Fibroblast of skin of left quadriceps (primary cell): Measurements from ENCODE around the gene HOXA10.

Source experiments
- DNase-seq, 2 experiments: peaks; one replicate each; pipeline ENCODE4 v3.0.0-alpha.2; 2013; ENCODE audit warnings: low read depth in 2 of 2

The HOXA10 gene

GRCh38 chr7:27130540-27131389, 43.4 kb downstream of the HOXA10 start, which contains the start of gene HOXA4:
TSS of gene HOXA4 (minus strand) at chr7:27130757. CDS start at chr7:27130733, 24 bp downstream.
- peak; percentile 69 to 71 for DNase-seq

GRCh38 chr7:27129729-27130539, 44.2 kb downstream of the HOXA10 start:
- DNase-seq = no peak

GRCh38 chr7:27128776-27129728, 45.1 kb downstream of the HOXA10 start:
- DNase-seq = no peak

- no peak for DNase-seq
These were observed 46.1 kb downstream of the HOXA10 start for GRCh38 chr7:27128034-27128433.

GRCh38 chr7:27126596-27127327, 47.4 kb downstream of the HOXA10 start:
- no peak for DNase-seq

- no peak for DNase-seq
These were observed 48.1 kb downstream of the HOXA10 start for GRCh38 chr7:27125986-27126394.

GRCh38 chr7:27124902-27125689, 49.0 kb downstream of the HOXA10 start:
- no peak for DNase-seq

GRCh38 chr7:27124096-27124901, 49.8 kb downstream of the HOXA10 start:
- peak; percentile 54 to 63 for DNase-seq

GRCh38 chr7:27123477-27124053, 50.6 kb downstream of the HOXA10 start:
- DNase-seq = no peak

- DNase-seq = no peak
These were observed 51.1 kb downstream of the HOXA10 start for GRCh38 chr7:27123007-27123476.

- no peak for DNase-seq
These were observed 51.8 kb downstream of the HOXA10 start for GRCh38 chr7:27122077-27122910.

- DNase-seq = no peak
These were observed 52.4 kb downstream of the HOXA10 start for GRCh38 chr7:27121684-27122076.
